Medulla oblongata (tissue), 1 donor: ENCODE measurements around the gene RAB8A.

Experiments used
- DNase-seq: peaks from one replicate; pipeline ENCODE4 v3.0.0-alpha.2; 2015; ENCODE audit errors: extremely low spot score

Gene RAB8A

DNA sequence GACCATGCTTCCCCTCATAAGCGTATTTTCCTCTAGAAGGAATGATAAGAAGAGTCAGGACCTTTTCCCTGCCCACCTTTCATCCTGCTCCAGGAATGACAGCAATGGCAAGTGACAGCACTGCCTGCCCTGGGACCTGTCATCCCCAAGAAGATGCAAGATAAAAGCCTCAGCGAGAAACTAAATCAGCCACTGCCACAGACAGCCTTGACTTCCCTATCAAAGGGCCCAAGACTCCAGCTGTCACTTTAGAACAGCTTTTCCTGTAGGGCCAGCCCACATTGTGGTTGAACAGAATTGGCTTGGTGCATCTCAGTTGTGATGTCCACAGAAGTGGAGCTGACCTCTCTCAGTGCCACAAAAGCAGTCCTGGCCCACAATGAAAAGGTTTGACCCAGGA lies 1.1 kb downstream of the RAB8A start:
- DNase-seq, result no peak

DNA sequence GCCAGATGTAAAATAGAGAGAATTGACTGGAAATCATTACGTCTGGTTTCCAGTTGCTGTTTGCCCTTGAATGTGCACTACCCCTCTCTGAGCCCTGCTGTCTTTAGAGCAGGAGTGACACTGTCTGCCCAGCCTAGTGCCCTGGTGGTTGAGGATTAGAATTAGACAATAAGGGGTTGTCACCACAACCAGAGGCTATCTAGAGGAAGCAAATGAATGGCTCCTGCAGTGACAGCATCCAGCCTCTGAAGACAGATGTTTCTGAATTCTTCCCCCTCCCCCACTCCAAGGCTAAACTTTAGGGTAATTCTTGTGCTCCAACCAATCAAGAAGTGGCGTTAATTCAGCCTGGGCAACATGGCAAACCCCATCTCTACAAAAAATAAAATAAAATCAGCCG lies 2.0 kb downstream of the RAB8A start:
- peak; percentile 44 for DNase-seq

DNA sequence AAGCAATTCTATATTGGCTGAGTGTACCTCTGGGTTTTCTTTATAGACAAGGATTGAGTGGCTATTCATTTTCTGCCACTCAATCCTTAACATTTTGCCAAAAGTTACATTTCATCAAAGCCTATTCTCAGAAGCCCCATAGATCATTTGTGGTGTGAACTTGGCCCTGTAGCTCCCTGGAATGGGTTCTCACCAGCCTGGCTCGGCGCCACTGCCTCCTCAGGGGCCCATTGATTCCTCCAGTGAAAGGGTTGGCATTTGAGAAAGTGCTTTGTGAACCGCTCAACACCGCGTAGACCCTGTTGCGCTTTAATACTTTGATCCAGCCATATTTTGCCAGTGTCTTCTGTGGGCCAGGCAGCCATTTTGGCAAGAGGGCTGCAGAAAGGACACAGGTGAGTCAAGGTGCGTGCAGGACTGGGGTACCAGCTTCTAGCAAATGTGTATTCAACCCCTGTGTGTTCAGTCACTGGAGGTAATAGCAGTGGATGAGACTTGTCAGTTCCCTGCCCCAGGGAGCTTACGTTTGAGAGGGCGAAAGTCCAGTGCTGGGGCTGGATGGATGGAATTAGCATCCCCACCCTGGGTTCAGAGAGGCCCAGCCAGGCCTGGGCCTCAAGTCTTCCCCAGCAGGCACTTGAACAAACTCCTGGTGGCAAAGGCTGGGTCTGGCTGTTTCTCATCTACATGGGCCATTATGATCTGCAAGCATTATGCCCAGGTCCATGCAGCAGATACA lies 3.8 kb downstream of the RAB8A start:
- DNase-seq, result peak; percentile 74

DNA sequence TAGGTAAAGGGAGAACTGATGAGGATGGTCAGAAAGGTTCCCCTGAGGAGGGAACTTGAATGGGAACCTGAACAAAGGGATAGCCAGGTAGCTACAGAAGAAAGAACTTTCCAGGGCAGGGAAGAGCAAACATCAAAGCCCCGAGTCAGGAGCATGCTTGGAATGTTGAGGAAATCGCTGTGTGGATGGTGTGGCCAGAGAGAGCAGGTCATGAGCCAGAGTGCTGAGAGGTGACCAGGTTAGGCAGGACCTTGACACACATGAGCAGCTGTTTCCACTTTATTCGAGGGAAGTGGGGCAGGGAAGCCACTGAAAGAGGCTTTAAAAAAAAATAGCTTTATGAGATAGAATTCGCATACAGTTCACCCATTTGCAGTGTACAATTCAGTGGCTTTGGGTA lies 4.4 kb downstream of the RAB8A start:
- DNase-seq, result no peak

DNA sequence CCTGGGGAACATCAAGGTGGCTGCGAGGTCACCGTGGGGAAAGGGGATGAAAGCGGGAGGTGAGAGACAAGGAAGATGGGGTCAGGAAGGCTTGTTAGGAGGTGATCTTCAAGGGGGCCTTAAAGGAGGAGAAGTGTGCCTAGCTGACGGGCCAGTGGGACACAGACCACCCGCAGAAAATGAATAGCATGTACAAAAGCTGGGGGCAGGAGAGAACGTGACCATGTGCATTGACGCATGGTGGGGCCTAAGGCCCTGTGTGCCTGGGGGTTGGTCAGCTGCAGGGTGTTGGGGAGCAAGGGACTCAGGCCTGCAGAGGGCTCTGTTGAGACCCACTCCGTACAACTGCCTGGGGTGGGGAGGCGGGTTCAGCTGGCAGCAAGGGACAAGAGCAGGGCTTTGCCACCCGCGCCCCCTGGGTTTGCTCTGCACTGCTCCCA lies 5.9 kb downstream of the RAB8A start:
- DNase-seq, result no peak

DNA sequence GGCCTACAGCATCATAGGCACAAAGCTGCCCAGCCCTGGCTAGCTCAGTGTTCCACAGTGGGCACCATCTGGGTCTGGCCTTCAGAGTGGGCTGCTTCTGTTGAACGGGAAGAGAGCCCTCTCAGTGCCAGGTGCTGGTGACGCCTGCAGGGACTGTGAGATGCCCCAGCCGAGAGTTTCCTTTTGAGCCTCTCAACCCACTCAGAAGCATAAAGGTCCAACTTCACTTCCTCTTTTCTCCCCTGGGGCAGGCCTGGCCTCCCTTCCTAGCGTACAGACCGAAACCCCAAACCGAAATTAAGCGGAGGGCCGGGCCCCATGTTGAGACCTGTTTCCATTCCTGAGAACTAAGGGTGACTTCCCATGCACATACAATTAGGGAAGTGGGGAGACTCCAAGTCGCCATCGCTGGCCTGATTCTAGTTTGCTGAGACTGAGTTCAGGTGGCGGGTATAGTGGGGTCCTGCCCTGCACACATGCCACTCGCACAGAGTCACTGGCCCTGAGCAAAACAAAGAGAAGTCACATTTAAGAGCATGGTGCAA lies 6.9 kb downstream of the RAB8A start:
- peak; percentile 69 for DNase-seq

DNA sequence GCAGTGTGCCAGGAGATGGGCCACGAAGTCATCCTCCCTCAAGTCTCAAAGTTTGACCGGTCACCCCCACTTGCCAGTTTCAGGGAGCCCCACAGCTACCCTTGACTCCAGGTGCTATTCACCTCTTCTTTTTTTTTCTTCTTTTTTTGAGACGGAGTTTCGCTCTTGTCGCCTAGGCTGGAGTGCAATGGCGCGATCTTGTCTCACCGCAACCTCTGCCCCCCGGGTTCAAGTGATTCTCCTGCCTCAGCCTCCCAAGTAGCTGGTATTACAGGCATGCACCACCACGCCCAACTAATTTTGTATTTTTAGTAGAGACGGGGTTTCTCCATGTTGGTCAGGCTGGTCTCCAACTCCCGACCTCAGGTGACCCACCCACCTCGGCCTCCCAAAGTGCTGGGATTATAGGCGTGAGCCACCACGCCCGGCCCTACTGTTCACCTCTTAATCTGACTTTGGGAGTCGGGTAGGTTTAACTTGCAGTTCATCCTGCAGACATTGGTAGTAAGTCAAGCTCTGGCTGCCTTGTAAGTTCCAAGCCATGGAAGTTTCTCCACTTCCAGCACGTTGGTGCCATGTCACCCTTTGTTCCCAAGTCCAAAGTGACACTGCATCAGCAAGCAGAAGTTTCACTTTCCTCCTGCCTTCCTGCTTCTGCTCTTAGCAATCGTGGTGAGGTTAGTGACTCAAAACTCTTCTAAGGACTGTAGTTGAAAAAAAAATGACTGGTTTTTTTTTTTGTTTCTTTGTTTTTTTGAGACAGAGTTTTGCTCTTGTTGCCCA lies 7.6 kb downstream of the RAB8A start:
- peak; percentile 16 for DNase-seq

DNA sequence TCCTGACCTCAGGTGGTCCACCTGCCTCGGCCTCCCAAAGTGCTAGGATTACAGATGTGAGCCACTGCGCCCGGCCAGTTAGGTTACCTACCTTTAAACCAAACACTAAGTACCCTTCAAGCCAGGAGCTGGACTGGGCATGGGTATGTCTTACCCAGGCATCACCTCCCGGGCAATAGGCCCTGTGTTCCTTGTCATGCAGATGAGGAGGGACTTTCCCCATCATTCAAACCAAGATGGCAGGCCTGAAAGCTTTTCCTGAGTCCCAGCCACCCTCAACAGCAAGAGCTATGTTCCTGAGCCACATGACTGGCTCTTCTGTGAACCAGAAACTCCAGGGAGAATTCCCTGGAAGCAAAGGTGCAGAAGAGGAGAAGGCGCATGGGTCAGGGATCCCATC lies 9.5 kb downstream of the RAB8A start:
- DNase-seq, result no peak

DNA sequence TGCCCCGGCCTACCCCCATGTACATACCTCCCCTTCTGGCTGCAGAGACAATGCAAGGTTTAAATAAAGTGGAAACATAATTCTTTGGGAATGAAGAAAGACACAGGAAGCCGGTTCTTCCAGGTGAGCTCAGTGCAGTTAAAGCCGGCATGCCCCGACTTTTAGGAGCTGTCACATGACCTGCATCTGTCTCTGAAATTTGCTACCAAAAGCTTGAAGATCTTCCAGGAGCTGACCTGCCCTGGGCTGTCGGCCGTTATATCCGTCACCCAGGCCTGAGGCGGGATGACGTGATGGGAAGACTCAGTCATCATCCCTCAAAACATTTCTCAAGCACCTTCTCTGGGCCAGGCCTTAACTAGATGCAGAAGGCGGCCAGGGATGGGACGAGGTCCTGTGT lies 10.3 kb downstream of the RAB8A start:
- DNase-seq, result no peak

DNA sequence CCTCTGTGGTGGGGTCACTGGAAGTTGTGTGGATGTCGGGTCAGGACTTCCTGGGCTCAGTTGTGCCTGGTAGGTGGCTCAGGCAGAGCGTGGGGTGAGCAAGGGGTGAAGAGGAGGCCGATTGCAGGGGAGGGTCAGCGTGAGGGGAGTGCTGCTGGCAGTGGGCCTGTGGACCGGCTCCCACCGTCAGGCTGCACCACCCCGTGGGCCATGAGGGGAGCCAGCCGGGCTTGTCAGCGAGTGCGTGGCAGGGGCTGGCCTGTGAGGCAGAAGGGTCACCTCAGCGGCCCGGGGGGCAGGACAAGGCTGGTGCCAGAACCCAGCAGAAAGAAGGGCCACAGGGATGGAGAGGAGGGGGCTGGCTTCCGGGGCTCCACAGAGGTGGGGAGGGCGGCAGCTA lies 13.3 kb downstream of the RAB8A start:
- no peak for DNase-seq

DNA sequence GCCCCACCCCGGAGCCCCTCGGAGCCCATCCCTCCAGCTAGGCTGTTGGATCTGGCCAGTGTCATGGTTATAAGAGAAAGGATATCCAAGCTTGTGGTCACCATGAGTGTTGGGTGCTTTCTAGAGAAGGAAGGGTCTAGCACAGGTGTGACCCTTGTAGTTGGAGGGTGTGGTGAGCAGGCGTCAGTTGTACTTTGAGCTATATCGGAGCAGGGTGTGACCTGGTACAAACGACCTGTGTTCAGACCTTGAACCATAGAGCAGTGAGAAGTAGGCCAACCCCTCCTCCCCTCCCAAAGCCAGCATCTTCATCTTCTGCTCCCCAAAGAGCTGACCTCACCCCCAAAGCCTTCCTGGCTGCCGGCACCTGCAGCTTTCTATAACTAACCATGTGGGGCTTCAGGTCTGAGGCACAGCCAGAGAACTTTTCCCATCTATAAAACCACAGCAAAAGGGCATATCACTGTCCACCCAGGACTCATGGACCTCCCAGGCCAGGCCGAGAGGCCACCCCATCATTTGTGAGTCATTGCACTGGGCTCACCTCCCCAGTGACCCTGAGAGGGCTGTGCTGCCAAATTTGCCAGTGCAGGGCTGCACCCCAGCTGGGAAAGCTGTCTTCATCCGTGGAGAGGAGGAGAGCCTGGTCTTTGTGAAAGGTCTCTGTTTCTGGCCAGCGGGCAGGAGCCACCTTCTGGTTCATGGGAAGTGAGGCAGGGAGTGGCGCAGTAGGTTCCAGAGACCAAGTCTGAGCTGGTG lies 14.2 kb downstream of the RAB8A start:
- no peak for DNase-seq

DNA sequence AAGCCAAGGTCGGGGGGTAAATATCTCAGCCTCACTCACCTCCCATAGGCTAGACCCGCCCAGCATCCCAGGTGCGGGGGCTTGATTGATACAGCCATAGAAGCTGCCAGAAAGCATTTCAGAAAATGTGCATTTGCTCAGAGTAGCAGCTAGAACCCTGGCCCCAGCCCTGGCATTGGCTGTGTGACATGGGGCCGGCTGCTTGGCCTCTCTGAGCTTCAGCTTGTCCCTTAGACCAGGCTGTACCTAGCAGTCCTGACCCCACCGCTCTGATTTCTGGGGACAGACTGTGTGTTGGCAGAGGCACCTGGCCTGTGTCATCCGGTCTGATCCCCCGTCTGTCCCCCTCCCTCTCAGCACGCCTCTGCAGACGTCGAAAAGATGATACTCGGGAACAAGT lies 15.4 kb downstream of the RAB8A start:
- DNase-seq, result no peak

DNA sequence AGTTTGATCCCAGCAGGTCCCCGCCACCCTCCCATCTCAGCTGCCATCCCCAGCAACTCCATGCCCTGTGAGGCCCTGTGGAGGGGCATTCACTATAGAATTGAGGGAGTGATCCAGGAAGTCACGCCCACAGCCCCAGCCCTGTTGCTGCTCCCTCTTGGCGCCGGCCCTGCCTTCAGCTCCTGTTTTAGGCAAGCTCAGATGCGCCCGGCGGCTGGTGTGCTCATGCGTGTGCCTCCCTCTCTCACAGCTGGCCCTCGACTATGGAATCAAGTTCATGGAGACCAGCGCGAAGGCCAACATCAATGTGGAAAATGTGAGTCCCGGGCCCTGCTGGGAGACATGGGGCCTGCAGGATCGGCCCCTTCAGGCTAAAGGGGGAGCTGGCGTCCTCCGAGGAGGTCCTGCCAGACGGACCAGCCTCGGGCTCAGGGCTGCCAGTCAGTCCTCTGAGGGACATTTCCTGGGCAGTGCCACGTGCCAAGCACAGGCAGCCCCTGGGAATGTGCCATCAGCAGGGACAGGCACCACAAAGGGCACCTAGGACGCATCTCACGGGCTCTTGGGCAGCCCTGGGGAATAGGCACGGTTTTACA lies 16.2 kb downstream of the RAB8A start:
- no peak for DNase-seq

DNA sequence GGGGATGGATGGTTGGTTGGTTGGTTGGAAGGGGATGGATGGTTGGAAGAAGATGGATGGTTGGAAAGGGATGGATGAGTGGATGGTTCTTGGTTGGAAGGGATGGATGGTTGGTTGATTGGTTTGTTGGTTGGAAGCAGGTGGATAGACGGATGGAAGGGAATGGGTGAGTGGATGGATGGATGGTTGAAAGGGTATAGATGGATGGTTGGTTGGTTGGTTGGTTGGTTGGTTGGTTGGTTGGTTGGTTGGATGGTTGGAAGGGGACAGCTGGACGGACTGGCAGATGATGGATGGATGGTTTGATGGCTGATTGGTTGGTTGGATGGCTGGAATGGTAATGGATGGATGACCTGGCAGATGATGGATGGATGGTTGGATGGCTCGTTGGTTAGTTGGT lies 20.0 kb downstream of the RAB8A start:
- DNase-seq, result no peak

DNA sequence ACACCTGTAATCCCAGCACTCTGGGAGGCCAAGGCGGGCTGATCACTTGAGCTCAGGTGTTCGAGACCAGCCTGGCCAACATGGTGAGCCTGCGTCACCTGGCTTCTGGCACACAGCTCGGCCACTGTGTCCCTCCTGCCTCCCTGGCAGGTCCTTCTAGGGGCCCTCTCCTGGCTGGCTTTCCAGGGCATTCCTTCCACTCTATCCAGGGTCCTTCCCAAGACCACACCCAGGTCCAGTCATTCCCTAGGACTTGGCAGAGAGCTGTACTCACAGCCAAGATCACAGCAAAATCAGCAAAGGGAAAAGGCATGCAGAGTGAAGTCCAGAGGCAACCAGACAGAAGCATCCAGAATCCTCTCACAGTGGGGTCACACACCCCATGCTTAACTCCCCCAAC lies 22.1 kb downstream of the RAB8A start:
- DNase-seq, result no peak

DNA sequence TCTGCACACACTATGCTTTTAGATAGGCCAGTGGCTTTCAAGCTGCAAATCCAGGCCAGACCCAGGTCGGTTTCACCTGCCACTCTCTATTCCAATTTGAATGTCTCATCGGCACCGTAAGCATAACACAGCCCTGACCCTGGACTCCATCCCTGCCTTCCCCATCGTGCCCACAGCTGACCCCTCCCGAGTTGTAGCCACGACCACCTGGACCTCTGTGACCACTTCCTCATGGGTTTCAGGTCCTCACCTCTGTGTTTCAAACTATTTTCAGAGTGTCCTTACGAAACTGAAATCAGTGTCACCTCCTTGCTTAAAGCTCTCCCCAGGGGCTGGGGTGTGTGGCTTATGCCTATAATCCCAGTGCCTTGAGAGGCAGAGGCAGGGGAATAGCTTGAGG lies 22.8 kb downstream of the RAB8A start:
- no peak for DNase-seq

DNA sequence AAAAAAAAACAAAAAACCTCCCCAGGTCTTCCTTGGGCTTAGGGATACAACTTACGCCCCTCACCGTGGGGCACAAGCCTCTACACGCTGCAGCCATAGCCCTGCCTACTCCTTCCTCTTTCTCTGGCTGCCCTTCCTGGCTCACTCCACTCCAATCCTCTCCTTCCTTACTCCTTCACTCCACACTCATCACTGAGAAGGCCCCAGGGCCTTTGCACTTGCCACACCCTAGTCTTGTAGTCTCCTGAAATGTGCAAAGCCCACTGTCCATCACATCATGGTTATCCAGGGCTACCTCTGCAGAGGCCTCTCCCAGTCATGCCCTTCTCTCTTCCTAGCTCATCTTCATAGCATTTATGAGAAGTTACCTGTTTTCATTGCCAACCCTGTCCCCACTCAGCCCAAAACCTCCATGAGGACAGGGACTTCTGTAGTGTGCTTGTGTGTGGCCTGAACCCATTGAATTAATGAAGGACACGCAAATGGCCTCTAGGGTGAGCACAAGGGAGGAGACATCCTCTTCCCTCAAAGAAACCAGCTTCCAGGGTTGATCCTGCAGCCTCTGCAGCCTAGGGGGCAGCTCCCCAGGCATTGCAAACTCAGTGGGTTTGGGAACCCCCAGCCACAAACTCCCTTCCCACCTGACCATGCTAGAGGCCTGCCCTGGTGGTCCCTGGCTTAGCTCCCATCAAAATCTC lies 23.9 kb downstream of the RAB8A start:
- no peak for DNase-seq

DNA sequence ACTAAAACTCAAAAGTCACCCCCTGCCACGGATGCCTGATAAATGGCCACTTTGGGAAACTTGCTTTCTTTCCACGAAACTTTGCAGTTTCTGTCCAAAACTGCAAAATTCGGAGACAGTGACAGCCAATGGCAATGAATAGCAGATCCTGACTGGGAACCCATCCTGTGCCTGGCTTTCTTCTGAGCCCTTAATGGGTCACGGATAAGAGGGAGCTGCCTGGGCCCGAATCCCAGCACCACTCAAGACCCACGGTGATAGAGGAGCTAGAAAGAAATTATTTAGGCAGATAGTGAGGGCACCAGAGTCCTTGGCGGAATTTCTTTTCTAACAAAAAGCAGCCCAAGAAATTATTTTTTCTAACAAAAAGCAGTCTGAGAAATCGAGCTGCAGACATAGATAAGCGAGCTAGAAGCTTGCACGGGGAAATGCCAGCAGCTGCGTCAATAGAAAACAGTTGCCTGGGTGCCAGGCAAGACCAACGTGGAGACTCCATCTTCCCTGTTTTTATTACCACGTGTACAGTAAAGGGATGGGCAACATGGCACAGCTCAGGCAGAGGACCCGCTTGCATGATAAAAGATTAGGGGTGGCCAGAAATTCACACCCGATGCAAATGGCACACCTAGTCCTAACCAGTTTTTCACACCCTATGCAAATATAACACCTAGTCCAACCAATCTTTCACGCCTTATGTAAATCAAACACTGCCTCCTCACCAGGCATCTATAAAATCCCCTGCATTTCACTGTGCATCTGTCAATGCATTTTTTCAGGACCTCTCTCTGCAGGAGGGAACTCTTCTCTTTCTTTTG lies 24.7 kb downstream of the RAB8A start:
- no peak for DNase-seq

DNA sequence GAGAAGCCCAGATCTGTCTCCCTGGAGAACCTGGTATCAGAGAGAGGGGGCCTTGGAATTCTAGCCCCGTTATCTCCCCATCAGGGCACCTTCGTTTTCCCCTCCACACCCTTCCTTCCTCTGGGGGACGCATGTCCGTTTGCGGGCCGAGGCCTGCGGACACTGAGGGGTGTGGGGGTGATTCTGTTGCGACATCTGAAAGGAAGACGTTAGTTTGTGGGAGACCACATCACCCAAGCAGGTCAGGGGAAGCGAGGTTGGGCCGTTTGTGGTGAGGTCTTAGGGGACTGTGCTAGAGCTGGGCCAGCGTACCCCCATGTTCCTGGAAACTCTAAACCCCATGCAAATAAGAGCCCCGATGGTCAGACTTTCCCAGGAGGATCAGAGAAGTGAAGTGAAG lies 28.1 kb downstream of the RAB8A start:
- DNase-seq, result no peak

DNA sequence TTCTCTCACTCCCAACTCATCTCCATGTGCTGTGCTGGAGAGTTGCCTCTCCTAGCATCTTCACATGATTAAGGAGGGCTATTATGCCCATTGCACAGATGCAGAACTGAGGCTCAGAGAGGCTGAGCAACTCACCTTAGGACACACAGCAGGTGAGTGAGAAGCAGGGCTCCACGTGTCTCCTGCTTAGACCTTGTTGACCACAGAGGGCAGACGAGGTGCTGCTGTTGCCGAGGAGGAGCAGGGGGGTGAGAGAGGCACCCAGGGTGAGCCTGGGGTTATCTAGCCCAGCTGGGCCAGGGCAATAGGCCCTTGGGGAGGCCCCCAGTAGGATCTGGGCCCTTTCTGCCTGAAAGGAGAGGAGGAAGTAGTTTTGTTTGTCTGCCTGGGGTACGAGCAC lies 29.4 kb downstream of the RAB8A start:
- DNase-seq, result no peak
